HG03378 (cell line): ENCODE measurements around the gene THSD7B.
"Not testable (repeated sequence)": the region's sequence is repeated elsewhere in the genome, so short reads cannot be mapped to it uniquely, and the experiment has no call there.

Source experiments
- ATAC-seq: cut with Tn5 transposase; IDR thresholded peaks from one replicate; pipeline ENCODE4 v1.9.1; 2021; ENCODE audit warnings: mild to moderate bottlenecking, moderate library complexity; ENCODE audit not compliant: unreplicated experiment

Gene THSD7B

DNA sequence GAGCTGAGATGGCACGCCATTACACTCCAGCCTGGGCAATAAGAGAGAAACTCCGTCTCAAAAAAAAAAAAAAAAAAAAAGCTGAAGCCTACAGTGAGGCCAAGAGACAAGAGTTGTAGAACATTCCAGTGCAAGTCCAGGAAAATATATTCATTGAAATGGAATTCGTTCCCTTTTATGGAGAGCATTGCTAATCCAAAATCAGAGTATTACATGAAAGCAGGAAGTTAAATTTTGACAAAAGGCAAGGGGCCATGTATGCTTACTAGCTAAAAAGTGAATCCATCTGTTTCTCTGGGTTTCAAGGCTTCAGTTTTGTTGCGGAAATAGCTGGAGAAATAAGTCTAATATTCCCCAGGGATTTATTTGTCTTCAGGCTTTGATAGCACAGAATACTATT, 471.7 kb downstream of the THSD7B start:
- no peak for ATAC-seq

DNA sequence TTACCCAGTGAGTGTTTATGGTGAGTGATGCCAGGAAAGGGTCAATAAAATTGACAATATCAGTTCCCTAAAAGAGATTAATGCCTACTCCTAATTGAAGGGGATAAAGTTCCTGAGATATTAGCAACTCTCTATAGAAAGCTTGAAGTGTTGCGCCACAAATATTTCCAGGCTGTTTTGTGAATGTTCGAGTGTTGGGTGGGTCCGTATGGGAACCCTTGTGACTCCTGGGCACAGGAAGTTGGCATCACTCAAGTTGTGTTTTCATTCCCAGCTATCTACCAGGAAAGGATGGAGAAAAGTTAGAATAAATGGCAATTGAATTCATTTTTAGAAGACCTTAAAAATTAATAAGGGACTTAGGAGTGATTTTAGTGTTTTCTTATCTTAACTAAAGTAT, 472.7 kb downstream of the THSD7B start:
- ATAC-seq = no peak

DNA sequence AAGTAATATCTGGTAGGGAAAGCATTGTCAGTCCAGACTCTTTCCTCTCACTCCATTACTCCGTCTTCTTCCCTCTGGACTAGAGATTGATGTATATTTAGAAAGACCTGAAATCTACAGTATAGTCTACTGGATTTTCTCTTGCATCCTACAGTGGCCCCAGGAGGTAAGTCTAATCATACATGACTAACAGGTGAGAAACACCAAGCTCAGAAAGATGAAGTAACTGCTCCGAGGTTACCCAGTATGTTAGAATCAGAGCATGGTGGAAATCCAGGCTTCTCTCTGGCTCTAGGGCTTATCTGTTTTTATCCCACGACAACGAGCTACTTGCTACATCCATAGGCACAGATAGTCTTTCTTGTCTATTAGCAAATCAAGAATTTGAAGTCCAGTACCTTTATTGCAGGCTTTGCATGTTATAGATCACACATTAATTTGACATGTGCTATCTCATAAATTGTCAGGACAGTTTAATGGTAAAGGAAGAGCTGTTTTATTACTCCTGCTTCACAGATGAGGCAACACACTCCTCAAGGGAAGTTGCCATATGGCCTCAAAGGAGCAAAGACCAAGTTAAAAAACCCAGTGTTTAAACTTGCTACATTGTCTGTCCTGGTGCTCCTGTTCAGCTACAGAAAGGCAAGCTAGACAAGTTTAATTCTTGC, 484.3 kb downstream of the THSD7B start:
- ATAC-seq = no peak

DNA sequence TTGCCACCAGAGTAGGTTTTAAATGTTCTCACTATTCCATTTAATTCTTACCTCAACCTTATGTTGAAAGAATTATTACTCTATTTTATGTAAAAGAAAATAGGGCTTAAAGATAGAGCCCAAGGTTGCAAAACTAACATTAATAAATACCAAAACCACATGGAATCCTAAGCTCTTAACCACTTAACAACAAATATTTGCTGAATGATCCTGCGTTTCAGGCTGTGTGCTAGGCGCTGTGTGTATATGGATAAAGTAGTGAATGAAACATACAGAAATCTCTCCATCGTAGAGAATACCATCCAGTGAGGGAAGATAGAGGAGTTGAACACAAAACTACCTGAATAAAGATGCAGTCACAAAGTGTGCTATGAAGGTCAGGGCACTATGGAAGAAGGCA, 485.1 kb downstream of the THSD7B start:
- no peak for ATAC-seq

DNA sequence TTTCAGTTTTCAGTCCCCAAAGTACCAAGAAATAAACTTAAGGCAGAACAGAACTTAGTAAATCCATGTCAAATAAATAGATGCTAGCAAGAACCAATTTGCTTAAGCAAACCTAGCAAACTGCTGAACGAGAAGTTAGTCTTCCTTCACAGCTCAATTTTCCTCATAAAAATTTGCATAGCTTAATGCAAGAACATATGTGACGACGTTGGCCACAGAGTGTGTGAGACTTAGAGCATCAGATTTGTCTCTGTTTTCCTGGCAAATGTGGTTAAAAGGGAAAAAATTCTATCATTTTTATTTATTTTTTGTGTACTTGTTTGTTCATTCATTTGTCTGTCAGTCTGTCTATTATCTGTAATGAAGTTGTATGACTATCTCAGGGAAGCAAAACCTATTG, 485.7 kb downstream of the THSD7B start:
- no peak for ATAC-seq

DNA sequence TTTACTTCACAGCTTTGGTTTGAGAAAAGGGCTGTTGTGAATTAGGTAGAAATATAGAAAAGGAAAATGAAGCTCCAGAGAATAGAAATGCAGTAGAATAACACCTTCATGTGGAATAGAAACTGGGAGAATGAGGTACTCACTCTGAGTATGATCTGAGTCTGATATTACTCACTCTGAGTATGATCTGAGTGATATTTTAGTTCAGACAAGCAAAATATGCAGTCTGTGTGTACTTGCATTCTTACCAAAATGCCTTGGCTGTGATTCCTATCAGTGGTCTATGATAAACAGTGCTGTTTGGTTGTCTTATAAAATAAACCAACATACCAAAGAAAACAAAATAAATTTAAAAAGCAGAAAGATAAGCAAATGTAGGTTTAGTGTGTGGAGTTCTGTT, 487.6 kb downstream of the THSD7B start:
- ATAC-seq = no peak

DNA sequence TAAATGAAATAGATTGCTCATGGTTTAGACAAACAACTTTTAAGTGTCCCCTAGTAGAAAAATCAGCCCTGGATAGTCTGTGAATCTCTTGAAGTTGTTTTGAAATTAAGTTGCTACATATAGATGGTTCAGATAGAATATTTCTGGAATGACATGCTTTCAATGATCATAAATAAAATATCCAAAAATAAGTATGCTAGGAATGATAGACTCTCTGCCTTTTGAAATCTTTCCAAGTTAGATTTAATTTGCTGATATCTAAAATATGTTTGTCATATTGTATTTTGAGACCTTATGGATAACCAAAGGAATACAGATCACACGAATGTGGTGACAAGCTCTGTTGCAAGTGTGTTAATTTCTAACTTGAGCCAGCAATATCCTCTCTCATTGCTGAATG, 488.7 kb downstream of the THSD7B start:
- ATAC-seq = no peak

DNA sequence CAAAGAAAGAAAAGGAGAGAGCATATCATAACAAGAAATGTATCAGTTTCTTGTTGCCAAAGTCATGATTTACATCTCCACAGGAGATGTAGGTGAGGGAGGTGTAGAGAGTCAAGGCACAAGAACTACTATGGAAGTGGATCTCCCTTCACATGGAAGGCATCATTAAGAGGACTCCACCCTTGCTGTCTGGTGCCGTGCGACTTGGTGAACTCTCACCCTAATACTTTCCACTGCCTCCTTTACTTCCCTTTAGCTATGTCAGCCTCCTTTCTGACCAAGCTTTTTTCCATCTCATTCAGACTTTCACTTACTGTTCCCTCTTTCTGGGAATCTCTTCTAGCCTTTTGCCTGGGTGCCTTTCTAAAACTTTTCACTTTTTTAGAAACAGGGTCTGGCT, 490.0 kb downstream of the THSD7B start:
- ATAC-seq = no peak

DNA sequence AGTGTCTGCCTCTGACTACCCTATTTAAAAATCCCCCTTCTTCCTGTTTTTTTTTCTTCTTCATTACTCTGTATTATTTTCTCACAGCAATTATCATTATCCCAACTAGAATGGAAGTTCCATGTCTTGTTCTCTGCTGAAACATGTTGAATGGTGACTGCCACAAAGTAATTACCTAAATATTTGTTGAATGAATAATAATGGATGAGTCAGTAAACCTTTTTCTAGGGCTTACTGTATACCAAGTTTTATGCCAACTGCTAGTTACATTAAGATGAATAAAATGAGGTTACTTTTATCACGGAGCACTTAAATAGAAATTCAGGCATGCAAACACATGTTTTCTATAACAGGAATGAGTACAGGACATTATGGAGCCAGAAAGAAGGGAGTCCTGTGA, 490.6 kb downstream of the THSD7B start:
- no peak for ATAC-seq

DNA sequence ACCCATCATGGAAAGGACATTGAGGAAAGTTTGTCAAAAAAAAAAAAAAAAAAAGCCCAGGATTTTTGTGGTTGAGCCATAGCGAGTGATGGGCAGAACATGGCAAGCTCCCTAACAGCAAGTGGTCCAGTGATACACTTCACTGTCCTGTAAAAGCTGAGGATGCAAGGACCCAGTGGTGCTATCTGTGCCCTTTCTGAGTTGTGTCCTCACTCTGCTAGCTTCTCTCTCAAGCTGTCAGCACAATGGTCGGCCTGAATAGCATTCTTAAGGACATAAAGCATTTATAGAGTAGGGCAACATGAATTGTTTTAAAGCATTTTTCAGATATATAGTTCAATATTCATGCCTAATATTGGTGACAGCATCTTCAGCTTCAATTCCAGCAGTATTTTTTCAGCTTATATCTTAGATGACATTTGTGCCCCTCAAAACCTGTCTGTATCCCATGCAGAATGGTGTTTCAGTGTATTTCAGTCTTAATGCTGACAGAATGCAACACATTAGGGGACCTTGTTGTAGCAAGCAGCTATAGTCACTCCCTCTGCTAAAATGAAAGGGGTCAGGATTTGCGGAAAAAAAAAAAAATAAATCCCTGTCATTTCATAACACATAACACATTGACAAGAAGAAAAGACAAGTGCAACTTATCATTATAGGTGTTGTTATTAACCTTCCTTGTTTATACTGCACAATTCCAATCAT, 496.7 kb downstream of the THSD7B start:
- no peak for ATAC-seq

DNA sequence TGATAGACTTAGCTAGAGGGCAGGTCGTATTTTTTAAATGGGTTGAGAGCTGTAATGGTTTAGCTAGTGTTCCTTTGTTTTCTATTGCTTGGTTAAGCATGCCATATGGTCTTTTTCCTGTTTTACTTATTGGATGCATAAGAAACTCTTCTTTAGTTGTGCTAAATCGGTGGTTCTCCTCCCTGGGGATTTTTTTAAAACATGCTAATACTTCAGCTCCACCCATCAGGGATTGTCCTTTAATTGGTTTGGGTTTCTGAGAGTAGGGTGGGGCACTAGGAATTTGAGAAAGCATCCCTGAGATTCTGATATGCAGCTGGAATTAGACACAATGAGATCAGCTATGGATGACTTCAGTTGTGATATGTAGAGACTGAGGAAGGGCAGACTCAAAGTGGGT, 497.2 kb downstream of the THSD7B start:
- ATAC-seq = no peak

DNA sequence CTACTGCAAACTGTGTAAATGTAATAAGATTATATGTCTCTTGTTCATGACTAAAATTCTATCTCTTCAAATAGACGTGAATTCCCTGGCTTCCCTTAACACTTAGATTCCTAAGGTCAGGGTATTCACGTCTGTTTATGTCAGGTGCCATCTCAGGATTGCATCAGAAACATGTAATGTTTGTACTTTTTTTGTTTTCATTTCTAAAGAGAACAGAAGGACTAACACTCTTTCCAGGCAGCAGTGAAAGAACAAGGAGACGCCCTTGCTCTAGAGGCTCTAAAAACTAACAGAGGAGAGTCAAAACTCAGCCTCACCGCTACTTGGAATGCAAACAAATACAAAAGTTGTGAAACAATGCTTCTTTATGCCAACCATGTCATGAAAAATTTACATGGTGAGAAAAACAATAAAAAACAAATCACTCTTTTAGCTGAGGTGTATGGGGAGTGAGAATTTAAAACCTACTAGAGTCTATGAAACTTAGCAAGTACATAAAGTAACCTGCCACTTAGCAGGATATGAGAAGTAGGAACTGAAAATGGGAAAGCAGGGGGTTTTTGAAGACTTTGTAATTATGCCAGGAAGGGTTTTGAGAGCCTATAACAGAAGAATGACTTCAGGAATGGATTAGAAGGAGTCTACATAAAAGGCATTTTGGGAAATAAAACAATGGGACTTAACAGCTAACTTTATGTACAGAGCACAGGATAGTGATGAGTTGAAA, 522.7 kb downstream of the THSD7B start:
- ATAC-seq = no peak

DNA sequence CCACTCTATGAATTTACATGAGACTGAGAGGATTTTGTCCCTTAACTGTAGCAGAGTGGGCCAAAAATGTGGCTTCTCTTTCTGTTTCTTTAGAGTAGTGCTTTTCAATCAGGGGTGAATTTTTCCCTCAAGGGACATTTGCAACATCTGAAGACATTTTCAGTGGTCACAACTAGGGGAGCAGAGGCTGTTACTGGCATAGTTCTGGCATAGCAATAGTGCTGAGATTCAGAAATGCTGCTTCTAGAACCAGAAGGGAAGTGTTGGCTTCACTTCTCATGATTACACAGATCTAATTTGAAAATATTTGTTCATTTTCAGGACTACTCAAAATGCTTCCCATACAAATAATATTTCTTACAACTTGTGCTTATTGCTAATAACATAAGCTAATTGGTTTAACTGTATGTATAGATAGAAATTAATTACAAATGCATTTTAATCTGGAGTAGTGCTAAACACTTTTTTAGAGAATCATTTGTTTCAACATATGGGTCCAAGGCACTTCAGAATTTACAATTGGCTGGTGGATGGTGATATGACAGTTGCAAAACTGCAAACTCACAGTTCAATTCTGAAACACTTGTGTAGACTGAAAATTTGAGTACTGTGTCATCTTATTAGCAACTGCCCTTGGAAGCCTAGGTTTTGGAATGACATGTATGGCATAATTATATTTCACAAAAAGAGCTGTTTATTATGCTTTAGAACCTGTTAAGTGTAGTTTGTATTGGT, 526.7 kb downstream of the THSD7B start:
- no peak for ATAC-seq

DNA sequence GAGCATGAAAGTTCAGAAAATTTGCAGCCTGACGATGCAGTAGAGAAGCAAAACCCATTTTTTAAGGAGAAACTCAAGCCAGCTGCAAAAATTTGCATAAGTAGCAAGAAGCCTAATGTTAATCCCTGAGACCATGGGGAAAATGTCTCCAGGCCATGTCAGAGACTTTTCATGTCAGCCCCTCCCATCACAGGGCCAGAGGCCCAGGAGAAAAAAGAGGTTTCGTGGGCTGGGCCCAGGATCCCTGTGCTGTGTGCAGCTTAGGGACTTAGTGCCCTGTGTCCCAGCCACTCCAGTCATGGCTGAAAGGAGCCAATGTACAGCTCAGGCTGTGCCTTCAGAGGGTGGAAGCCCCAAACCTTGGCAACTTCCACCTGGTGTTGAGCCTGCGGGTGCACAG, 533.0 kb downstream of the THSD7B start:
- no peak for ATAC-seq

DNA sequence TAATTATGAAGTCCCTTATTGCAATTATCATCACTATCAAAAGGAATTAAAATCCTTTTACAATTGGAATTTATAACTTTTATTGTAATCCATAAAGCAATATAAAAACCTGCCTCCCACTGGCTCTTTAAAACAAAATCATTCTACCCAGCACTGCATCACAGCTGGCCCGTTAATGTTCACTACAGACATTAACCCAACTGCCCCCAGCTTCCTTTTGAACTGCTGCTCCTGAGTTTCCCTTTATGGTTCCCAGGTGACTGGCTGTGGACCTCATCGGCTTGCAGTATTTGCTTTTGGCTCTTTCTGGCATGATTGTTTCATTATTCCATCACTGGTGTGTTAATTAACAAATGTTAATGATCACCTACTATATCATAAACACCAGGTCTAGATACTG, 535.6 kb downstream of the THSD7B start:
- ATAC-seq = no peak

DNA sequence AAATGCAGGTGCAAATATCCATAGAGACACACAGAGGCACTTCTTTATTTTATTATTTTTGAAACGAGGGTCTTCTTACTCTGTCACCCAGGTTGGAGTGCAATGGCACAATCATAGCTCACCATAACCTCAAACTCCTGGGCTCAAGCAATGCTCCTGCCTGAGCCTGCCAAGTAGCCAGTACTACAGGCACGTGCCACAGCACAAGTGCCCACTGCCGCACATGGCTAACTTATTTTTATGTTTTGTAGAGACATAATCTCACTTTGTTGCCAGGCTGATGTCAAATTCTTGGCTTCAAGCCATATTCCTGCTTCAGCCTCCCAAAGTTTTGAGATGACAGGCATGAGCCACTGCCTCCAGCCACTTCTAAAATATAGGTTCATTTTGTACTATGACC, 537.6 kb downstream of the THSD7B start:
- no peak for ATAC-seq

DNA sequence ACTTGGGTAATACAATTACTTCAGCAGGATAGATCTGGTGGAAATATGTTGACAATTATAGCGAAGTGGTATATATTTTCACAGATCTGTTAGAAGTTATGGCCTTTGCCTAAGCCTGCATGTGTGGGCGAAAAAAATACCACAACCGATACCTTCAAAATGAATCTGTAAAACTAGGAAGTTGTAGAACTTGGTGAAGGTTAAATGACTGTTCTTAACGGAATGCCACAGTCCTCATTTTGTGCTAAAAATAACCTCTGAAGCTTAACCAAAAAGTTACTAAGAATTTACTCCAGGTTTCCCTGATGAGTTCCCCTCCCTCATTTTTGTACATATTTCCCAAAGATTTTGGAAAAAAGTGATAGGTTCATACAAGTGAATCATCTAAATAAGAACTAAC, 550.7 kb downstream of the THSD7B start:
- no peak for ATAC-seq

DNA sequence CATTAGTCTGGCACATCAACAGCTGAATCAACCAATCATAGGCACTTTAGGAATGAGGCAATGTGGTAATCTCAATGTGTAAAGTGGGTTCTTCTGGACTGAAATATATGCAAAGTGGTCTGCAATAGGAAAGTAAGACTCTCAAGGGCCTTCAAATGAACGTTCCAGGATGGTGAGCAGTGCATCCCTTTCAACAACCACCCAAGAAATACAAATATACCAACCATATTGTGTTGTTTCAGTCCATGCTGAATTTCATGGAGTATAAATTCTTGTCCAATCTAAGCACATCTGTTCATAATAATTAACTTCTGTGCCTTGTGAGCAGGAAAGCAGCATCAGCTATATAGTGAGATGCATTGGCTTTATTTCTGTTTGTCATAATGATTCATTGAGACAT, 556.2 kb downstream of the THSD7B start:
- no peak for ATAC-seq

DNA sequence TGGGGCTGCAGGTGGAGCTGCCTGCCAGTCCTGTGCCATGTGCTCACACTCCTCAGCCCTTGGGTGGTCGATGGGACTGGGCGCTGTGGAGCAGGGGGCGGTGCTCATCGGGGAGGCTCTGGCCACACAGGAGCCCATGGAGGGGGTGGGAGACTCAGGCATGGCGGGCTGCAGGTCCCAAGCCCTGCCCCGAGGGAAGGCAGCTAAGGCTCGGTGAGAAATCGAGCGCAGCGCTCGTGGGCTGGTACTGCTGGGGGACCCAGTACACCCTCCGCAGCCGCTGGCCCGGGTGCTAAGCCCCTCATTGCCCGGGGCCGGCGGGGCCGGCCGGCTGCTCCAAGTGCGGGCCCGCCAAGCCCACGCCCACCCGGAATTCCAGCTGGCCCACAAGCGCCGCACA, 566.2 kb downstream of the THSD7B start:
- ATAC-seq = not testable (repeated sequence)

DNA sequence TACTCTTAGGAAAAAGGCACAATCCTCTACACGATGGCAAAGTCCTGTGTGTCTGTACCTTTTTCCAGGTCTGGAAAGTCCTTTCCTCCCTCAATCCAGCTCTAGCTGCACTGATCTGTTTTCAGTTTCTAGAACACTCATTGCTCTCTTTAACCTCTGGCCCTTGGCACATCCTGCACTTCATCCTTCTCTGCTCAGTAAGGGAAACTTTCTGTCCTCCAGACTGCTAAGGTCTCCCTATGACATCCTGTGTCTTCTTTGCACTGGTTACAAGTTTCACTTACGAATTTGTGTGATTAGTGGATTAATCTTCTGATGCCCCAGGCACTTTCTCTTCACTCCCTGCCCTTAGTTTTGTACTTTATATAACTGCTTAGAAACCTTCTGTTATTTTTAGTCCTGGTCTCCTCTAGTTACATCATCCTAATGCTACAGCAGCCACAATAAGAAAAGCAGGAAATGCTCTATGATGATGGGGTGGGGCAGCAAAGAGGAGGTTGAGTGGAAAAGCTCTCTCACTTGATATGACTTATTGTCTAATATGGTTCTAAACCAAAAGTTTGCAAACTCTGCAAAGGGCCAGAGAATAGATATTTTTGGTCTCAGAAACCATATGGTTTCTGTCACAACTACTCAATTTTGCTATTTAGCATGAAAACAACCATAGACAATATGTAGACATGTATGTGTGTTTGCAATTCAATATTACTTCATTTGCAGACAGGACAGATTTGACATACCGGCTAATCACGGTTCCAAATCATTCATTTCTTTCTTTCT, 568.2 kb downstream of the THSD7B start:
- ATAC-seq = no peak

DNA sequence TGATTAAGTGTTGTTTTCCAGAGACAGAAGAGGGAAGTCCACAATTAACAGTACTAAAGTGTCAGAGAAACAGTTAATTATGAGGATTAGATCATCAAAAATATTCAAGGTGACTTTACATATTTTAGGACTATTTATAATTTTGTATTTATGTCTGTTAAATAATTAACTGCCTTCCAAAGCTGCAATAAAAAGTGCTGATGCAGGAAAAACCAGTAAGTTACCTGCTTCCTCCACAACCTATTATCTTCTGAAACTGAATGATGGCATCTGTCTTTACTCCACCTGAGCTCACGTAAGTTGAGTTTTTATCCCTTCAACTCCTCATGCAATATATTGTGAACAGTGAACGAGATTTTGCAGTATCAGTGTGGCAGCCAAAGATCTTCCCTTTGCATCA, 570.7 kb downstream of the THSD7B start:
- ATAC-seq = no peak
